ENCODE data around the gene P2RX6.
"Not testable (repeated sequence)": the region's sequence is repeated elsewhere in the genome, so short reads cannot be mapped to it uniquely, and the experiment has no call there.

Gene P2RX6

GRCh38 chr22:21047730-21048129, 32.8 kb downstream of the P2RX6 start:
- Mint-ChIP-seq H3K36me3 (ENCODE audit: low read depth) (no peaks in the 10 kb centered on the region), H3K27ac (no peak overlapping the region), H3K4me3 (no peak overlapping the region), H3K9me3 (no peaks in the 10 kb centered on the region), H3K27me3 (ENCODE audit: low read depth, poor library complexity) (peaks cover 12% of the 10 kb centered on the region), H3K4me1 (peaks cover 45% of the 10 kb centered on the region)
- no peak for DNase-seq
- TF ChIP-seq CTCF (IDR thresholded peaks at IDR 0.05), result no peak

GRCh38 chr22:21048448-21048847, 33.5 kb downstream of the P2RX6 start:
- DNase-seq; H3K27me3 Mint-ChIP-seq (ENCODE audit: low read depth, poor library complexity); H3K36me3 Mint-ChIP-seq (ENCODE audit: low read depth); H3K27ac Mint-ChIP-seq; H3K9me3 Mint-ChIP-seq; H3K4me3 Mint-ChIP-seq: not testable (repeated sequence)
- H3K4me1 Mint-ChIP-seq, result peaks cover 38% of the 10 kb centered on the region

GRCh38 chr22:21048965-21049364, 34.0 kb downstream of the P2RX6 start:
- H3K36me3 Mint-ChIP-seq (ENCODE audit: low read depth); H3K4me3 Mint-ChIP-seq; H3K27me3 Mint-ChIP-seq (ENCODE audit: low read depth, poor library complexity): not testable (repeated sequence)

GRCh38 chr22:21051145-21051830, 36.3 kb downstream of the P2RX6 start:
- Mint-ChIP-seq H3K27me3 (ENCODE audit: low read depth, poor library complexity) (peaks cover 13% of the 10 kb centered on the region), H3K4me3 (no peak overlapping the region), H3K27ac (no peak overlapping the region), H3K9me3 (no peaks in the 10 kb centered on the region), H3K36me3 (ENCODE audit: low read depth) (no peaks in the 10 kb centered on the region), H3K4me1 (peaks cover 37% of the 10 kb centered on the region)
- DNase-seq, result no peak
- TF ChIP-seq CTCF (IDR thresholded peaks at IDR 0.05), result no peak

More at GRCh38 chr22:21048965-21049364, 34.0 kb downstream of the P2RX6 start:
- H3K4me1 Mint-ChIP-seq, result peaks cover 37% of the 10 kb centered on the region
- H3K27ac Mint-ChIP-seq, H3K9me3 Mint-ChIP-seq, DNase-seq: not testable (repeated sequence)

- Mint-ChIP-seq H3K27ac (no peak overlapping the region), H3K36me3 (ENCODE audit: low read depth) (no peaks in the 10 kb centered on the region), H3K4me1 (peaks cover 44% of the 10 kb centered on the region), H3K27me3 (ENCODE audit: low read depth, poor library complexity) (peaks cover 13% of the 10 kb centered on the region), H3K9me3 (no peaks in the 10 kb centered on the region), H3K4me3 (no peak overlapping the region)
- TF ChIP-seq CTCF (IDR thresholded peaks at IDR 0.05), result no peak
- DNase-seq, result no peak
Observed at GRCh38 chr22:21051831-21052400, 37.0 kb downstream of the P2RX6 start.

- Mint-ChIP-seq H3K4me1 (peaks cover 45% of the 10 kb centered on the region), H3K36me3 (ENCODE audit: low read depth) (no peaks in the 10 kb centered on the region), H3K9me3 (no peaks in the 10 kb centered on the region), H3K4me3 (no peak overlapping the region), H3K27me3 (ENCODE audit: low read depth, poor library complexity) (peaks cover 13% of the 10 kb centered on the region), H3K27ac (no peak overlapping the region)
- no peak for DNase-seq
- TF ChIP-seq CTCF (IDR thresholded peaks at IDR 0.05), result no peak
Observed at GRCh38 chr22:21052715-21053459, 37.9 kb downstream of the P2RX6 start.

All from nephron progenitor cell (in vitro differentiated cells).